HG03060 (cell line): ENCODE data around the gene PAQR4.

Experiments used
- ATAC-seq: cut with Tn5 transposase; IDR thresholded peaks from one replicate; pipeline ENCODE4 v1.9.1; 2021; ENCODE audit warnings: low read depth, moderate number of reproducible peaks; ENCODE audit not compliant: unreplicated experiment

Gene PAQR4

DNA sequence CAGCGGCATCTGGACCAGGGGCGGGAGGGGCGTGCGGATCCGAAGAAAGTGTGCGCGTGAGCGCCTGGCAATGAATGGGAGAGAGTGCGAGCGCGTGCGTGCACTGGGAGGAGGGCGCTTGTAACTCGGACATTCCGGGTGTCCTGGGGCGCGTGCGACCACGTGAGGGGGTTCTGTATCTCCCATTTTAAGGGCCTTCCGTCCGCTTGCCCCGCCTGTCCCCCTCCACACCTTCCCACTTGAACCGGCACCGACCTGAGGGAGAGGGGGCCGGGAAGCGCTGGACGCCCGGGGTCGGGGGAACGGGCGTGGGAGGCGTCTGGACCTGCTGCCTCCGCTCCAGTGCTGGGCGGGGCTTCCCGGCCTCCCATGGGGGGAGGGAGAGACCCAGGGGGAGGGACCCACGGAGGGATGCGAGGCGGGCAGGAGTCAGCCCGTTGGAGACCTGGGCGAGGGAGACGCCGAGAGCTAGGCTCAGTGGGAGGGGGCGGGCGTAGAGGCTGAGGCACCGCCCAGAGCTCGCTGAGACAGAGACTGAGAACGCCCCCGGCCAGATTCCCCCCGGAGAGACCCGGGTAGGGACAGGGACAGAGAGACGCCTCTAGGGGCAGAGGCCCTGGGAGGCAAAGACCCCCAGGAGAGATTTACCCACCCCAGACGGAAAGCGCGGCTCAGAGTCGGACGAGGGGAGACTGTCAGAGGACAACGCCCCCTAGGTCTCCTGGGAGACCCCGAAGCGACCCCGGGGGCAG is 5.2 kb upstream of the PAQR4 start, which contains the start of gene KREMEN2:
Gene KREMEN2, plus strand, starts transcription at position 553 of the 752 bp plus-strand sequence. CDS start 246 bp downstream, outside the sequence.
- no peak for ATAC-seq

DNA sequence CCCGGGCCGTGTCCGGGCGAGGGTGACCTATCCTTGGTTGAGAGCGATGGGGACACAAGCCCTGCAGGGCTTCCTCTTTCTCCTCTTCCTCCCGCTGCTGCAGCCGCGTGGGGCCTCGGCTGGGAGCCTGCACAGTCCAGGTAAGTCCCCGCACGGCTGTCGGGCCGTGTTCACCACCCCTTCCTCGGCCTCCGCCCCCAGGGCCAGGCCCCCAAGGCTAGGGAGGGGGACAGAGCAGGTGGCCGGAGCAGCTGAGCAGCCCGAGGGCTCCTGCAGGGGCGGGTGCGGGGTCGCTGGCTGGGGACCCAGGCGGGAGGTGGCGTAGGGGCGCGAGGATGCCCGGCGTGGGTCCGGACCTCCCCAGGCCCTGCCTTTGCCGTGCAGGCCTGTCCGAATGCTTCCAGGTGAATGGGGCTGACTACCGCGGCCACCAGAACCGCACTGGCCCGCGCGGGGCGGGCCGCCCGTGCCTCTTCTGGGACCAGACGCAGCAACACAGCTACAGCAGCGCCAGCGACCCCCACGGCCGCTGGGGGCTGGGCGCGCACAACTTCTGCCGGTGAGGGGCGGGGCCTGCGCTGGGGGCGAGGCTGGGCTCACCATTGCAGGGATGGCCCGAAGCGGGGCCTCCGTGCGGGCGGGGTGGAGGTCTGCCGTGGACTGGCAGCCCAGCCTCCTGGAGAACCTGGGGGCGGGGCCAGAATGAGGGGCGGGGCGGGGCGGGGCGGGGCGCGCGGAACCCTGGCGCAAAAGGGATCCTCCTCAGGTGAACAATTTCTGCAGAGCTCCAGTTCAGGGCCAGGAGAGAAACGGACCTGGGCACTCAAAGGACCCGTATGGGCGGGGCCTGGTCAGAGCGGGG is 4.4 kb upstream of the PAQR4 start:
- no peak for ATAC-seq

DNA sequence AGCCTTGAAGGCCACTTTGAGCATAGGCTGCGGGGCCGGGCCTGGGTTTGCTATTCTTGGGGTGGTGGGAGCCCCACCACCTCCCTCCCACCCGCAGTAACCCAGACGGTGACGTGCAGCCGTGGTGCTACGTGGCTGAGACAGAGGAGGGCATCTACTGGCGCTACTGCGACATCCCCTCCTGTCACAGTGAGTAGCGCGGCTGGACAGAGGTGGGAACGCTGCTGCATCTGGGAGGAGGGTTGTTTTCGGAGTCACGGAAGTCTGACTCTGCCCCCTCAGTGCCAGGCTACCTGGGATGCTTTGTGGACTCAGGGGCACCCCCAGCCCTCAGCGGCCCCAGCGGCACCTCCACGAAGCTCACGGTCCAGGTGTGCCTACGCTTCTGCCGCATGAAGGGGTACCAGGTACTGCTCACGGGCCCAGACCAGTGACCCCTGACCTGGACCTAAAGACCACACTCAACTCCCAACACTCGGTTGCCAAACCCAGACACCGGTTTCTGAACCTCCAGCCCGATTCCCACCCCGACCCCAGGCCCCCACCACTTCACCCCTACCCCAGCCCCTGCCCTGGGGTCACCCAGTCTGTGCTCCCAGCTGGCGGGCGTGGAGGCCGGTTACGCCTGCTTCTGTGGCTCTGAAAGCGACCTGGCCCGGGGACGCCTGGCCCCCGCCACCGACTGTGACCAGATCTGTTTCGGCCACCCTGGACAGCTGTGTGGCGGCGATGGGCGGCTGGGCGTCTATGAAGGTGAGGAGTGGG is 2.9 kb upstream of the PAQR4 start:
- no peak for ATAC-seq

DNA sequence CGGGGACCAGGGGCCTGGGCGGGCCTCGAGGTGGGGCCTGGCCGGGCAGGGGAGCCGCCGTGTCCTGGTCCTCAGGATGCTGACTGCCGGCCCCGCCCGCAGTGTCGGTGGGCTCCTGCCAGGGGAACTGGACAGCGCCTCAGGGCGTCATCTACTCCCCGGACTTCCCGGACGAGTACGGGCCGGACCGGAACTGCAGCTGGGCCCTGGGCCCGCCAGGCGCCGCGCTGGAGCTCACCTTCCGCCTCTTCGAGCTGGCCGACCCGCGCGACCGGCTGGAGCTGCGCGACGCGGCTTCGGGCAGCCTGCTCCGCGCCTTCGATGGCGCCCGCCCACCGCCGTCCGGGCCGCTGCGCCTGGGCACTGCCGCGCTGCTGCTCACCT is 2.3 kb upstream of the PAQR4 start:
- ATAC-seq = no peak

DNA sequence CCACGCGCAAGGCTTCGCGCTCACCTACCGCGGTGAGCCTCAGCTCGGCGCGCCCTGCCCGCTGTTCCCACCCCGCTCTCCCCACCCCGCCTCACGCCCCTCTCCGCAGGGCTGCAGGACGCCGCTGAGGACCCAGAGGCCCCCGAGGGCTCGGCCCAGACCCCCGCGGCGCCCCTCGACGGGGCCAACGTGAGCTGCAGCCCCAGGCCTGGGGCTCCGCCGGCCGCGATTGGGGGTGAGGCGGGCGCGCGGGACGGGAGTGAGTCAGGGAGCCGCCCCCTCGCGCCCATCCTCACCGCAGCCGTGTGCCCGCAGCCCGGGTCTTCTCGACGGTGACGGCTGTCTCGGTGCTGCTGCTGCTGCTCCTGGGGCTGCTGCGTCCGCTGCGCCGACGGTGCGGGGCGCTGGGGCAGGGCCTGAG is 1.9 kb upstream of the PAQR4 start:
- ATAC-seq = no peak

DNA sequence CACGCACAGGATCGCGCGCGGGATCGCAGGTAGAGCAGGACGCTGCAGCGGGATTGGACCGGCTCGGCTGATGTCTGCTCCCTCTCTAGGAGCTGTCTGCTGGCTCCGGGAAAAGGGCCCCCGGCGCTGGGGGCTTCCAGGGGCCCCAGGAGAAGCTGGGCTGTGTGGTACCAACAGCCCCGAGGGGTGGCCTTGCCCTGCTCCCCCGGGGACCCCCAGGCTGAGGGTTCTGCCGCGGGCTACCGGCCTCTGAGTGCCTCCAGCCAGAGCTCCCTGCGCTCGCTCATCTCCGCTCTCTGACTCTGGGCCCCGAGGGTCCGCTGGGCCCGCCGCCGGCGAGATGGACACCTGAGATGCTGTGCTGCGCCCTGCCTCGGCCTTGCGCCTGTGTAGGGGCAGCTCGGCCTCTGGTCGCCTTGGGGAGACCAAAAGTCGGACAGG is 1.4 kb upstream of the PAQR4 start:
- no peak for ATAC-seq

DNA sequence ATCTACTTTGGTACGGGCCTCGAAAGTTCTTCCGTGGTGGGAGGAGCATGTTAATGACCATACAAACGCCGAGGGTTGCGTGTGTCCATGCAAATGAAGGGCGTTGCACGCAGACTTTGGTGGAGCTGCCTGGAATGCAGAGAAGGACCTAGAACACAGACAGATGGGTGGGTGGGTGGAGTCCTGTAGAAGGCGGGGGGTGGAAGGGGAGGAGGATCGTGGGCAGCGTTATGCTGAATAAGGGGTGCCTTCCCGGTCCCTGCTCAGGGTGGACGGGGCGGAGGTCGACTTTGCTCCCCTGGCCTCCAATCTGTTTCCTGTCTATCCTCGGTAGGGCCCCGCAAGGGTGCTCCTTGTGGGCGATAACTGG is 795 bp upstream of the PAQR4 start:
- no peak for ATAC-seq

DNA sequence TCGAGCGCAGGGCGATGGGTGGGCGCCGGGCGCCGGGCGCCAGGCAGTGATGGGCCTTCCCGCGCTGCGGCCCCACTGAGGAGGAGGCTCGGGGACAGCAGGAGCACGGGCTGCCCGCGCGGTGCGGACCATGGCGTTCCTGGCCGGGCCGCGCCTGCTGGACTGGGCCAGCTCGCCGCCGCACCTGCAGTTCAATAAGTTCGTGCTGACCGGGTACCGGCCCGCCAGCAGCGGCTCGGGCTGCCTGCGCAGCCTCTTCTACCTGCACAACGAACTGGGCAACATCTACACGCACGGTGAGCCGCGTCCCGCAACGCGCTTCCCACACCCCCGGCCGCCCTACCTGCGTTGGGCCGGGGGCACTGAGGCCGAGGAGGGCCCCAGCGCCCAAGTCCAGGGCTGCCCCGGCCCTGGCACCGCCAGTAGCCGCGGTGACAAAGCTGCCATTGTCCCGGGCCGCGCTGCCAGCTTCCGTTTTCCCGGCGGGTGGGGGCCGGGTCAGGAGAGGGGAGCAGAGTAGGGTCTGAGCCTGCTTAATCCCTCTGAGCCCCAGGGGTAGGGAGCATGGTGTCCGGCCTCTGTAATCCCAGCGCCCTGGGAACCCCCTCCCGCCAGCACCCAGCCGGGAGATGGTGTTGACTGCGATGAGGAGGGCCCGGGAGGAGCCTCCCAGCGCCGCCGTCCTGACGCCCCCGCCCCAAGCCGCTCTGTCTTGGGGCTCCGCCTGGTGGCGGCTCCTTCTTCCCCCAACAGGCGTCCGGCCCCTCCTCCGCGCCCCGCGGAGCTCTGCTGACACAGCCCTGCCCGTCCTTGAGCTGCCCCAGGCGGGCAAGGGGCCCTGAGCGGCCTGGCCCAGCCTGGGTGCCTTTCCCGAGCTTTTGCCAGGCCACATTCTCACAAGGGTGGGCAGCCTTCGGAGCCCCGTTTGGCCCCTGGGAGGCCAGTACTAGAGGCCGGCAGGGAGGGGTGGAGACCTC is 685 bp downstream of the PAQR4 start:
- ATAC-seq = no peak

DNA sequence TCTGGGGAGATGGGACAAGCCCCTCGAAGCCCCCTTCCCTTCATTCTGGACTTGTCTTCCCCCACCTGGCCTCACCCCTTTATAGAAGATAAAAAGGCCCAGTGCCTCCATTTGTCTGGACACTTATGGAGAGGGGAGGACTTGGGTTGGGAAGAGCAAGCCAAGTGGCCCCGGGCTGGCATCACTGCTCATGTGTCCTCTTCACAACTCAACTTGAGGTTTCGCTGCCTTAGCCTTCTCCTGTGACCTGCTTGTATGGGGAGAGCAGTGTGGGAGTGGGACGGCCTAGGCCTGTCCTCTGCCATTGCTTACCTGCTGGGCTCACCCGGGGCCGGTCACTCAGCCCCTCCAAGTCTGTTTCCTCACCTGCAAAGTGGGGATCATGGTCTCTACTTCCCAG is 1.4 kb downstream of the PAQR4 start:
- no peak for ATAC-seq

DNA sequence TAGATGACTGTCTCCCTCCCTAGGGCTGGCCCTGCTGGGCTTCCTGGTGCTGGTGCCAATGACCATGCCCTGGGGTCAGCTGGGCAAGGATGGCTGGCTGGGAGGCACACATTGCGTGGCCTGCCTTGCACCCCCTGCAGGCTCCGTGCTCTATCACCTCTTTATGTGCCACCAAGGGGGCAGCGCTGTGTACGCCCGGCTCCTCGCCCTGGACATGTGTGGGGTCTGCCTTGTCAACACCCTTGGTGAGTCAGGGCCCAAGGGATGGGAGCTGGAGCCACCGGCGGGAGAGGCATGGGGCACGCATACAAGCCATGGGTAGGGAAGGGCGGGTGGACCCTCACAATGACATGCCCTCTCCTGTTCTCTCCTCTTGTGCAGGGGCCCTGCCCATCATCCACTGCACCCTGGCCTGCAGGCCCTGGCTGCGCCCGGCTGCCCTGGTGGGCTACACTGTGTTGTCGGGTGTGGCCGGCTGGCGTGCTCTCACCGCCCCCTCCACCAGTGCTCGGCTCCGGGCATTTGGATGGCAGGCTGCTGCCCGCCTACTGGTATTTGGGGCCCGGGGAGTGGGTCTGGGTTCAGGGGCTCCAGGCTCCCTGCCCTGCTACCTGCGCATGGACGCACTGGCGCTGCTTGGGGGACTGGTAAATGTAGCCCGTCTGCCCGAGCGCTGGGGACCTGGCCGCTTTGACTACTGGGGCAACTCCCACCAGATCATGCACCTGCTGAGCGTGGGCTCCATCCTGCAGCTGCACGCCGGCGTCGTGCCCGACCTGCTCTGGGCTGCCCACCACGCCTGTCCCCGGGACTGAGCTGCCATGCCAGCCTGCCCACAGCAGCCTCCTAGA is 2.2 kb downstream of the PAQR4 start:
- no peak for ATAC-seq

DNA sequence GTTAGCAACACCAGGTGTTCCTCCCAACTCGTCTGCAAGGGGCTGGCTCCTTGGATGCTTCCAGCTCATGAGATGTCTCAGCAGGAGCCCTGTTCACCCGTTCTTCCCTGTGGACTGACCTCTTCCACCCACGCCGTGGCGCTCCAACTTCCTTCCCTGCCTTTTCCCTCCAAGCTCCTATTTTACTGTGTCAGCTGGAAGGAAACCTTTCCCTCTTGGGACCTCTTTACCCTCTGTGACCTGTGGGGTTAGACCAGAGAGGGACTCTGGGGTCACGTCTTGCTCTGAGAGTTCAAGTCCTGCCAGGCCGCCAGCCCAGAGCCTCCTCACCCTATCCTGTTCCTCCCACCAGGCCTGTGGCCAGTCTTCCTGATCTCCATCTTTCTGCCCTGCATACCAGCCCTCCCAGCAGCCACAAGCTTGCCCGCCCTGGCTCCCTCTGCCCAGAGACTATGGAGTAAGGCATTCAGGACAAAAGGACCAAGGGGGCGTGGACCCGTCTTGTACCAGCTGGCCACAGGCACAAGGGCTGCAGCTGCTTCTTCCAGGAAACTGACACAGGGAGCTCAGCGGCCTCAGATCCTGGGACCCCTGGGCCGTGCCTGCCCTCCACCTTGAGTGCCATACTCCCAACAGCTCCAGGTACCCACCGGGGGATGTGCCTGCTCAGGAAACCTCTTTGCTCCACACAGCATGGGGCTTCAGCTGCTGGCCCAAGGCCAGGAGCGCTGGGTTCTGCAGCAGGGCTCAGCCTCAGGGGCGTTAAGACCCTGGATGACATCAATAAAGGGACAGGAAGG is 3.0 kb downstream of the PAQR4 start:
- ATAC-seq = no peak

DNA sequence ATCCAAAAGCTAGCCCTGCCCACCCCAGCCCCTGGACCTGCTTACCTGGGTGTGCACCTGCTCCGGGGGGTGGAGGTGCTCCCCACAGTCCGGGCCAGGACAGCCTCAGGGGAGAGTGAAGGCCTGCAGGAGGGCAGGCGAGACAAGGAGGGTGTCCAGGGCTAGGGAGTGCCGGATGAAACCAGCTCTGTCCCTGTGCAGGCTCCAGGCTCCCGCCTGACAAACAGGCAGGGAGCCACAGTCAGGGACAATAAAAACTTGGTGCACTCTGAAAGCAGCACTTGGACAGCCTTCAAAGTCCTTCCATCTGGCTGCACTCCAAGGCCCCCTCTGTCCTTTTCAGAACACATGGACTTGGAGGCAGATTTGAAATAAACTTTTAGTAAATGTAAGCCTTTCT is 3.9 kb downstream of the PAQR4 start:
- ATAC-seq = no peak

DNA sequence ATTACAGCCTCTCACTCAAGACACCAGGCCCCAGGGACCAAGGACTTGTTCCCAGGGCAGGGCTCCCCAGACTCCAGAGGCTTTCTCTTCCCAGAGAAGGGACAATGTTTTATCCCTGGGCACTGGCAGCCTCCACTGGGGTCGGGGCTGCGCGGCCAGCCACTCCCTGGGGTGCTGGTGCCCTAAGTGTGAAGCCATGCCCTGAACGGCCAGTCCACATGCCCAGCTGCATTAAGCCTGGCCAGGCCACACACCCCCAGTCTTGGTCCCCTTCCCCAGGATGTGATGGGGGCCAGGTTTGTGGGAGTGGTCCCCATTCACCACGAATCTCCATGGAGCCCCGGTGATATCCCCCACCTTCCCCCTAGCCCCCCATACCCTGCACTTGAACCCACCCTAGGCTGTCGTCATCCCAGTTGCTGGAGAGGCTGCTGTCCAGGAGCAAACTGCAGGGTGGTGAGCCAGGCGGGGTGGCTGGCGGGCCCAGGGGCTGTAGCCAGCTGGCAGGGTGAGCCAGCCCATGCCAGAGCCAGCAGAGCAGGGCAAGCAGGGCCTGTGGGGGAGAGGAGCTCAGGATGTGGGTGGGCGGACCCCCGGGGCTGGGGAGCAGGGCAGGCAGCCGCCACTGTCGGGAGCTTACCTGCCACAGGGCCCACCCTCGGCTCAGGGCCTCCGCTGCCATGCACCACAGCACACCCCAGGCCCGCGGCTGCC is 4.6 kb downstream of the PAQR4 start:
- ATAC-seq = no peak

DNA sequence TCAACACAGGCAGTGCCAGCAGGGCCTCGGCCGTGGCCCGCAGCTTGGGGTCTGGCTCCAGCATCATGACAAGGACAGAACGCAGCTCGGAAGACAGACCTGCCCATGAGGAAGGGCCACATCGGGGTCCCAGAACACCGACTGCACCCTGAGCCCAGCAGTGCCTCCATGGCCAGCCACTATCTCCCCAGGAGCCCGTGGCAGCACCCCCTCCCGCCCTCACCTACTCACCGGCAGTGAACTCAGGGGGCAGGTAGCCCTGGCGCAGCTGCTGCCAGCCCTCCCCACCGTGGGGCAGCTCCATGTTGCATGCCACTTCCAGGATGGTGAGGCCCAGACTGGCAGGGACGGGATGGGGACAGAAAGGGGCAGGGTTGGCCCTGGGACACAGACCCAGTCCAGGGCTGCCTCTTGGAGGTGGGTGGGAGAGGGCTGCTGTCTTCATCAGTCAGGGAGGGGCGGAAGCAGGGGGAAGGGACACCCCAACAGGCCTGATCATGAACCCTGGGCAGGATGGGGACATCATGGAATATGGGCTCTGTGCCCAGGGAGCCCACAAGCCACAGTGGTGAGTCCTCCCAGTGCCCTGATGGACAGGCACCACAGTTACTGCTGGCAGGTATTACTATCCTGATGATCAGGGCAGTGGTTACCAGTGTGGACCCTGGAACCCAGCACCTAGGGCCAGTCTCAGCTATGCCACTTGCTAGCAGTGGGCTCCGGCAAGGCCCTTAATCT is 5.3 kb downstream of the PAQR4 start:
- ATAC-seq = no peak

DNA sequence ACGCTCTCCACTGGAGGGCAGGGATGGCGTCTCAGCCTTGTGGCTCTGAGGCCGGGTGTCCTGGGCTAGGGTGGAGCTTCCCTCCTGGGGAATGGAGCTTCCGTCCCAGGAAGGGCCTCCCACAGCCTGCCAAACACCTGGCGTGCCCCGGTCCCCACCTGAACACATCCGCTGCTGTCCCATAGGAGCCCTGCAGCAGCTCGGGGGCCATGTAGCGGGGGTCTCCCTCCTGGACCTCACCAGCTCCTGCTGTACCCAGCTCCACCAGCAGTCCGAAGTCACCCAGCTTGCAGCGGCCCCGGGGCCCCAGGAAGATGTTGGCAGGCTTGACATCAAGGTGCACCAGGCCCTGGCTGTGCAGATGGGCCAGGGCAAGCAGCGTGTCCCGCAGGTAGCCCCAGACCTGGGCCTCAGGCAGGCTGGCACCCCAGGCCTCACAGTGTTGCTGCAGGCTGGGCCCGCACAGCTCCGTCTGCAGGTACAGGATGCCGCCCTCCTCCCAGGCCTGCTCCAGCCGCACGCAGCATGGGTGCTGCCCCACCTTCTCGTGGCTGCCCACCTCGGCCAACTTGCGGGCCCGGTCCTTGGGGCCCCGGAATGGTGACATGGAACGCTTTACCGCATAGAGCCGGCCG is 6.1 kb downstream of the PAQR4 start:
- no peak for ATAC-seq

DNA sequence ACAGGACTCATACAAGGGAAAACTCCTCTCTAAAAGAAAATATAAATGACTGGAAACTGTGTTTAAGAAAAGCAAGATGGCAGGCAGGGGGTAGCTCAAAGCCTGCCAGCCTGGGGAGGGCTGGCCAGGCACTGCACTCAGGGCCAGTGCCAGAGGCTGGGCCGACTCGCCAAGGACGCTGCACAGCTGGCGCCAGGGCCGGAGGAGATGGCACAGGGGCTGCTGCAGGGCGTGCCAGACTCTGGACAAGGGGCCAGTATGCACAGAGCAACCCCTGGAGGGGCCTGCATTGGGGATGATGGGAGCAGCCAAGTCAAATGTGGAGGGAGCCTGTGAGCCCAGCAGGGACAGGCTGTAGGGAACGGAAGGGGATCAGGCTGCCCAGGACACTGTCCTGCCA is 7.1 kb downstream of the PAQR4 start:
- ATAC-seq = no peak
